Embryonic facial prominence (tissue), 1 donor: ENCODE results near the gene IL16.
"Not testable (repeated sequence)": the region's sequence is repeated elsewhere in the genome, so short reads cannot be mapped to it uniquely, and the experiment has no call there.

ENCODE experiments used
- DNase-seq: peaks from one replicate; pipeline ENCODE4 v3.0.0-alpha.2; 2016; ENCODE audit errors: extremely low spot score

The IL16 gene

GRCh38 chr15:81313686-81314085 is 117.0 kb downstream of the IL16 start:
- no peak for DNase-seq

- no peak for DNase-seq
Observed at GRCh38 chr15:81314378-81314777, 117.7 kb downstream of the IL16 start.

- DNase-seq: no peak
Observed at GRCh38 chr15:81315452-81316175, 118.9 kb downstream of the IL16 start.

- DNase-seq: no peak
Observed at GRCh38 chr15:81316267-81316666, 119.6 kb downstream of the IL16 start.

GRCh38 chr15:81317642-81318017 is 121.0 kb downstream of the IL16 start:
- no peak for DNase-seq

GRCh38 chr15:81321667-81322066 is 125.0 kb downstream of the IL16 start:
- DNase-seq: no peak

GRCh38 chr15:81322676-81323253 is 126.1 kb downstream of the IL16 start:
- DNase-seq: no peak

GRCh38 chr15:81323559-81323943 is 126.9 kb downstream of the IL16 start:
- DNase-seq: no peak

GRCh38 chr15:81323944-81324881 is 127.5 kb downstream of the IL16 start, which contains the start of gene STARD5:
Gene STARD5 (minus strand): TSS chr15:81324141. CDS start chr15:81324099, 42 bp downstream.
- DNase-seq: peak; percentile 87

GRCh38 chr15:81326466-81327212 is 130.0 kb downstream of the IL16 start:
- DNase-seq: no peak

- DNase-seq: no peak
Observed at GRCh38 chr15:81327516-81327915, 130.8 kb downstream of the IL16 start.

- DNase-seq: no peak
Observed at GRCh38 chr15:81329446-81329845, 132.8 kb downstream of the IL16 start.

GRCh38 chr15:81330366-81331090 is 133.8 kb downstream of the IL16 start:
- DNase-seq: no peak

- not testable (repeated sequence) for DNase-seq
Observed at GRCh38 chr15:81331141-81331540, 134.5 kb downstream of the IL16 start.

GRCh38 chr15:81331600-81331999 is 134.9 kb downstream of the IL16 start:
- DNase-seq: no peak

GRCh38 chr15:81332326-81332725 is 135.6 kb downstream of the IL16 start:
- no peak for DNase-seq

- DNase-seq: no peak
Observed at GRCh38 chr15:81333363-81333762, 136.7 kb downstream of the IL16 start.

GRCh38 chr15:81334768-81335435 is 138.2 kb downstream of the IL16 start:
- DNase-seq: no peak

- DNase-seq: no peak
Observed at GRCh38 chr15:81335631-81336030, 139.0 kb downstream of the IL16 start.

GRCh38 chr15:81336568-81336967 is 139.9 kb downstream of the IL16 start:
- no peak for DNase-seq

- no peak for DNase-seq
Observed at GRCh38 chr15:81337241-81337640, 140.6 kb downstream of the IL16 start.
